Peyer's patch (tissue), 4 donors: ENCODE data around the gene DGKI. TPM values are rescaled to one million over a fixed set of nuclear protein-coding genes. Genes with fewer than 3 reads are reported as not detected.

ENCODE experiments used
- DNase-seq, 3 donors: peaks; one replicate each; pipeline ENCODE4 v3.0.0-alpha.2; 2017 to 2019
- H3K27ac ChIP-seq, 4 donors: fragments of 200-600 bp; sonication (generic); one replicate each; pipeline ENCODE4 v1.5.1; 2016 to 2019
- H3K27me3 ChIP-seq, 2 donors: fragments of 200-600 bp; sonication (generic); one replicate each; pipeline ENCODE4 v1.5.1; 2019
- H3K36me3 ChIP-seq, 3 donors: fragments of 200-600 bp; sonication (generic); one replicate each; pipeline ENCODE4 v1.5.1; 2016 to 2019
- H3K4me1 ChIP-seq, 4 donors: fragments of 200-600 bp; sonication (generic); one replicate each; pipeline ENCODE4 v1.5.1; 2016 to 2019
- H3K4me3 ChIP-seq, 4 donors: fragments of 200-600 bp; sonication (generic); 1 replicate in 3 of 4; 2 replicates in 1 of 4; pipeline ENCODE4 v1.5.1; 2016 to 2019; ENCODE audit warnings: mild to moderate bottlenecking in 1 of 4
- H3K9me3 ChIP-seq, 4 donors: fragments of 200-600 bp; sonication (generic); one replicate each; pipeline ENCODE4 v1.5.1; 2016 to 2019; ENCODE audit warnings: mild to moderate bottlenecking in 1 of 4
- POLR2A ChIP-seq, 2 donors: fragments of 450-650 bp; IDR thresholded peaks; one replicate each; pipeline ENCODE4 v1.5.1; 2017; ENCODE audit warnings: antibody characterized with exemption in 2 of 2, mild to moderate bottlenecking in 2 of 2, moderate library complexity in 2 of 2
- total RNA-seq, 4 donors: library from RNA; depleted of rRNA; stranded (reverse); fragments of >200 nt; gene quantifications; one replicate each; pipeline ENCODE4 v1.1.0, GENCODE V29; 2016
- TF ChIP-seq, protein P1 (sequence below), 6 experiments: fragments of 450-650 bp in 4 of 6; fragments of 200-600 bp in 2 of 6; sonication (generic) in 1 of 6; IDR thresholded peaks; one replicate each; pipeline ENCODE4 v1.5.1; 2017 to 2019; ENCODE audit warnings: antibody characterized with exemption in 6 of 6, mild to moderate bottlenecking in 3 of 6, moderate library complexity in 1 of 6

The DGKI gene
- total RNA-seq, 4 donors from 2014 or later, result 0.19 to 0.40 (median 0.35) TPM; not detected in 1

DNA sequence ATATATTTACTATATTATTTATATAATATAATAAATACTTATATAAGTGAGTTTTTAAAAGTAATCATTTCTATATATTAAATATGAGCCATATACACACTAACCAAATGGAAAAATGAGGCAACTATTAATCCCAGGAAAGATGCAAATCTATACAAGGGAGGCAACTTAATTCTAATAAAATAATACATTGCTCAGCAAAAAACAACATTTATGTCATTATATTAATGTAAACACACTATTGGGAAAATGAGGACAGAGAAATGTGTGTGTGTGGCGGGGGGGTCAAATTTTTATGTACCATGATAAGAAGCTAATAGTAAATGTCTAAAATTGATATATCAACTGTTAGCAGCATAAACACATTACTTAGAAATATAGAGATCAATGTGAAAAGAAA, 23.3 kb upstream of the DGKI start:
- peaks cover 0 to 40% (median 0%) of the 10 kb centered on the region in 3 donors for H3K36me3 ChIP-seq
- no peak for DNase-seq
- H3K4me1 ChIP-seq, result no peaks in the 10 kb centered on the region
- no peaks in the 10 kb centered on the region for H3K27me3 ChIP-seq
- H3K27ac ChIP-seq, result no peak overlapping the region
- H3K9me3 ChIP-seq, result no peaks in the 10 kb centered on the region
- no peak overlapping the region for H3K4me3 ChIP-seq
- TF ChIP-seq POLR2A (IDR thresholded peaks at IDR 0.05), result no peak
- TF ChIP-seq, protein P1, sequence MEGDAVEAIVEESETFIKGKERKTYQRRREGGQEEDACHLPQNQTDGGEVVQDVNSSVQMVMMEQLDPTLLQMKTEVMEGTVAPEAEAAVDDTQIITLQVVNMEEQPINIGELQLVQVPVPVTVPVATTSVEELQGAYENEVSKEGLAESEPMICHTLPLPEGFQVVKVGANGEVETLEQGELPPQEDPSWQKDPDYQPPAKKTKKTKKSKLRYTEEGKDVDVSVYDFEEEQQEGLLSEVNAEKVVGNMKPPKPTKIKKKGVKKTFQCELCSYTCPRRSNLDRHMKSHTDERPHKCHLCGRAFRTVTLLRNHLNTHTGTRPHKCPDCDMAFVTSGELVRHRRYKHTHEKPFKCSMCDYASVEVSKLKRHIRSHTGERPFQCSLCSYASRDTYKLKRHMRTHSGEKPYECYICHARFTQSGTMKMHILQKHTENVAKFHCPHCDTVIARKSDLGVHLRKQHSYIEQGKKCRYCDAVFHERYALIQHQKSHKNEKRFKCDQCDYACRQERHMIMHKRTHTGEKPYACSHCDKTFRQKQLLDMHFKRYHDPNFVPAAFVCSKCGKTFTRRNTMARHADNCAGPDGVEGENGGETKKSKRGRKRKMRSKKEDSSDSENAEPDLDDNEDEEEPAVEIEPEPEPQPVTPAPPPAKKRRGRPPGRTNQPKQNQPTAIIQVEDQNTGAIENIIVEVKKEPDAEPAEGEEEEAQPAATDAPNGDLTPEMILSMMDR (IDR thresholded peaks at IDR 0.05), result no peak

DNA sequence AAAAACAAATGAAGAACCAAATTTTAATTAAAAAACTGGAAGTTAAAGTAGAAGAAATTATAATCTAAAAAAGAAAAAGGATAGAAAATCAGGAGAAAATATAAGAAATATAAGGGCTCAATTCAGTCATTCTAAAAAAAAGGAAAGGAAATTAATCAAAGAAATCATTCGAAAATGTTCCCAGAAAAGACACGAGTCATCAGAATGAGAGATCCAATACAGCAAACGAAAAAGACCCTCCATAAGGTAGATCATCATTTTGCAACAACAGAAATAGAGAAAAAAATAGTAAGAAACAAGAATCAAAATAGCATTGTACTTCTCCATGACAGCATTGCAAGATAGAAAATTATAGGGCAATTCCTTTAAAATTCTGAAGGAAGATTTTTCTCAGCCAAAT, 22.5 kb upstream of the DGKI start:
- no peak for TF ChIP-seq POLR2A (IDR thresholded peaks at IDR 0.05)
- TF ChIP-seq, protein P1 (IDR thresholded peaks at IDR 0.05), result no peak
- no peaks in the 10 kb centered on the region for H3K27me3 ChIP-seq
- H3K27ac ChIP-seq, result no peak overlapping the region
- H3K4me3 ChIP-seq, result no peak overlapping the region
- H3K36me3 ChIP-seq, result peaks cover 0 to 36% (median 0%) of the 10 kb centered on the region in 3 donors
- no peaks in the 10 kb centered on the region for H3K4me1 ChIP-seq
- H3K9me3 ChIP-seq, result no peaks in the 10 kb centered on the region
- DNase-seq, result no peak

GRCh38 chr7:137867289-137867688, 20.5 kb upstream of the DGKI start:
- Histone ChIP-seq H3K9me3 (no peaks in the 10 kb centered on the region), H3K27me3 (no peaks in the 10 kb centered on the region), H3K27ac (no peak overlapping the region), H3K36me3 (peaks cover 0 to 24% (median 0%) of the 10 kb centered on the region in 3 donors), H3K4me3 (no peak overlapping the region), H3K4me1 (no peaks in the 10 kb centered on the region)
- no peak for TF ChIP-seq POLR2A (IDR thresholded peaks at IDR 0.05)
- TF ChIP-seq, protein P1 (IDR thresholded peaks at IDR 0.05), result no peak
- no peak for DNase-seq

DNA sequence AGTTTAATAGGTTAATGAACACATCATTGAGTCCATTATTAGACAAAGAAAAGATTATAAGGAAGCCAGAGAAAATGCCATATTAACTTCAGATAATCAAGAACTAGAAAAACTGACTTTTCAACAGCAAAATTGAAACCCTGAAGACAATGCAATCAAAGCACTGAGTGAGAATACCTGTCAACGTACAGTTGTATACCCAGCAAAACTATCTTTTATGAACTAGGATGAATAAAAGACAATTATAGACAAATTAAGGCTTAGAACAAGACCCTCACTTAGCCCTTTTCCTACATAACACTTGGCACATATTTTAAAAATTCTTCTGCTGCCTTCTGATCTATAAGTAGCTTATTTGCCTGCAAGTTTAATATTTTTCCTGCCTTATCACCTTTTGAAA, 19.0 kb upstream of the DGKI start:
- no peak overlapping the region for H3K27ac ChIP-seq
- TF ChIP-seq, protein P1 (IDR thresholded peaks at IDR 0.05), result no peak
- TF ChIP-seq POLR2A (IDR thresholded peaks at IDR 0.05), result no peak
- peaks cover 0 to 21% (median 0%) of the 10 kb centered on the region in 3 donors for H3K36me3 ChIP-seq
- H3K4me1 ChIP-seq, result no peaks in the 10 kb centered on the region
- H3K4me3 ChIP-seq, result no peak overlapping the region
- no peaks in the 10 kb centered on the region for H3K9me3 ChIP-seq
- DNase-seq, result no peak
- no peaks in the 10 kb centered on the region for H3K27me3 ChIP-seq

DNA sequence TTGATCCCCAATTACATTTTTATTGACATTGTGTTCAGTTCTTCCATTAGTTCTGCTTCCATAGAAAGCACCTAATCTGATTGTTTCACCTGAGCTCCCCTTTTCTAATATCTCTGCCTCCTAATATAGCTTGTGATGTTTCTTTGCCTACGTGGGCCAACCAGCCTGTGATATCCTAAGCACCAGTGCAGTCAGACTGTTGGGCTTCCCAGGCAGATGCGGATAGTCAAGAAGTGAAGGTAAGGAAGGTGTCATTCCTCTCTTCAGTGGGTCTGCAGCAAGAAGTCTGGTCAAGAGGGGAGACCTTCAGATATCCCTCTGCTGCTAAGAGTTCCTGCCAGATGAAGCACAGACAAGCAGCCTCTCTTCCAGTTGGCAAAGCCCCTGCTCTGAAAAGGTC, 16.2 kb upstream of the DGKI start:
- Histone ChIP-seq H3K9me3 (no peaks in the 10 kb centered on the region), H3K27ac (no peak overlapping the region), H3K36me3 (peaks cover 0 to 21% (median 0%) of the 10 kb centered on the region in 3 donors), H3K27me3 (no peaks in the 10 kb centered on the region), H3K4me1 (no peaks in the 10 kb centered on the region), H3K4me3 (no peak overlapping the region)
- DNase-seq, result no peak
- TF ChIP-seq, protein P1 (IDR thresholded peaks at IDR 0.05), result no peak
- no peak for TF ChIP-seq POLR2A (IDR thresholded peaks at IDR 0.05)

- H3K36me3 ChIP-seq, result peaks cover 0 to 16% (median 0%) of the 10 kb centered on the region in 3 donors
- no peak overlapping the region for H3K27ac ChIP-seq
- no peak overlapping the region for H3K4me3 ChIP-seq
- no peaks in the 10 kb centered on the region for H3K9me3 ChIP-seq
- TF ChIP-seq, protein P1 (IDR thresholded peaks at IDR 0.05), result no peak
- no peak for TF ChIP-seq POLR2A (IDR thresholded peaks at IDR 0.05)
- no peak for DNase-seq
- no peaks in the 10 kb centered on the region for H3K27me3 ChIP-seq
- H3K4me1 ChIP-seq, result no peaks in the 10 kb centered on the region
Observed at GRCh38 chr7:137862358-137862757, 15.6 kb upstream of the DGKI start.
